Endodermal cell (in vitro differentiated cells): ENCODE results near the gene TNPO3. TPM values are rescaled to one million over a fixed set of nuclear protein-coding genes. Genes with fewer than 3 reads are reported as not detected.

Experiments
- DNase-seq: peaks from one replicate; pipeline ENCODE4 v3.0.0-alpha.2; 2017
- H3K27ac ChIP-seq: 2 replicates; pipeline ENCODE4 v1.5.1; 2013; ENCODE audit warnings: mild to moderate bottlenecking, low read depth, low read length, moderate library complexity
- H3K27me3 ChIP-seq: 2 replicates; pipeline ENCODE4 v1.6.1; 2013; ENCODE audit warnings: mild to moderate bottlenecking, low read length, moderate library complexity; ENCODE audit not compliant: insufficient read depth, control insufficient read depth, poor library complexity, severe bottlenecking
- H3K36me3 ChIP-seq: 2 replicates; pipeline ENCODE4 v1.7.0; 2013; ENCODE audit warnings: mild to moderate bottlenecking, low read length, moderate library complexity; ENCODE audit not compliant: control insufficient read depth, insufficient read depth
- H3K4me1 ChIP-seq: one replicate; pipeline ENCODE4 v1.7.0; 2013; ENCODE audit warnings: low read length; ENCODE audit not compliant: control insufficient read depth, insufficient read depth
- H3K4me3 ChIP-seq: 2 replicates; pipeline ENCODE4 v1.5.1; 2013; ENCODE audit warnings: mild to moderate bottlenecking, low read length, moderate library complexity
- H3K9ac ChIP-seq: 2 replicates; pipeline ENCODE4 v1.6.1; 2013; ENCODE audit warnings: mild to moderate bottlenecking, low read length, moderate library complexity; ENCODE audit not compliant: poor library complexity, severe bottlenecking; ENCODE audit errors: extremely low read depth
- H3K9me3 ChIP-seq: 2 replicates; pipeline ENCODE4 v1.6.1; 2013; ENCODE audit warnings: mild to moderate bottlenecking, low read length, moderate library complexity; ENCODE audit not compliant: control insufficient read depth
- H3K27ac Mint-ChIP-seq: 2 replicates; pipeline ENCODE4 v1.8.0; 2020; ENCODE audit warnings: mixed read lengths
- H3K27me3 Mint-ChIP-seq: 2 replicates; pipeline ENCODE4 v1.8.0; 2021; ENCODE audit warnings: mild to moderate bottlenecking, mixed read lengths; ENCODE audit not compliant: insufficient read depth
- H3K36me3 Mint-ChIP-seq: 2 replicates; pipeline ENCODE4 v1.8.0; 2020; ENCODE audit warnings: low read depth, mixed read lengths
- H3K4me1 Mint-ChIP-seq: 2 replicates; pipeline ENCODE4 v1.8.0; 2020; ENCODE audit warnings: mixed read lengths
- H3K4me3 Mint-ChIP-seq: 2 replicates; pipeline ENCODE4 v1.8.0; 2020; ENCODE audit warnings: mild to moderate bottlenecking, moderate library complexity, mixed read lengths
- H3K9me3 Mint-ChIP-seq: 2 replicates; pipeline ENCODE4 v1.8.0; 2020; ENCODE audit warnings: mild to moderate bottlenecking, mixed read lengths
- WGBS, 2 experiments: methylation state at CpG; one replicate each; pipeline versions ENCODE4 v1.1.5 to v1.1.7; 2013; ENCODE audit warnings: missing lambda C conversion rate in 2 of 2, mixed read lengths in 1 of 2; ENCODE audit not compliant: insufficient coverage in 1 of 2, insufficient read length in 1 of 2; 5-methylcytosine and 5-hydroxymethylcytosine counted together
- total RNA-seq, 2 donors: library from RNA; stranded (reverse); fragmentation: NEBNext Ultra II Directional in 1 of 2; extraction: Animal tissue kit (Norgen Biotek cat#: 25700) in 1 of 2; gene quantifications; 2 replicates in 1 of 2; 3 replicates in 1 of 2; pipeline ENCODE4 v1.2.1, GENCODE V29; 2021
- TF ChIP-seq, protein P1 (sequence below): fragments of 200-600 bp; sonication (generic); conservative IDR thresholded peaks from 2 replicates; pipeline ENCODE4 v1.5.0; 2021; ENCODE audit warnings: antibody characterized with exemption, mild to moderate bottlenecking

The TNPO3 gene
- total RNA-seq, 2 donors from 2014 or later: 68.0 to 73.1 TPM

DNA sequence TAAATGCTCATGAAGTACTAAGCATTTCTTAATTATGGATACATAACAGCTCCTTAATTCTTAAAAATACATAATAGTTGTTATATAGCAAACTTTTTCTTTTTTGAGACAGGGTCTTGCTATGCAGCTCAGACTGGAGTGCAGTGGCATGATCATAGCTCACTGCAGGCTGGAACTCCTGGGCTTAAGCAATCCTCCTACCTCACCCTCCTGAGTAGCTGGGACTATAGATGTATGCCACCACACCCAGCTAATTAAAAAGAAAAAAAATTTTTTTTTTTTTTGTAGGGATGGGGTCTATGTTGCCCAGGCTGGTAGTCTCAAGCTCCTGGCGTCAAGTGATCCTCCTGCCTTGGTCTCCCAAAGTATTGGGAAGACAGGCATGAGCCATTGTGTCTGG is 86.3 kb downstream of the TNPO3 start:
- Mint-ChIP-seq H3K4me1 (no peaks in the 10 kb centered on the region), H3K27me3 (no peaks in the 10 kb centered on the region), H3K36me3 (peaks cover 70% of the 10 kb centered on the region), H3K4me3 (no peak overlapping the region), H3K27ac (no peak overlapping the region), H3K9me3 (no peaks in the 10 kb centered on the region)
- H3K36me3 ChIP-seq: peaks cover 93% of the 10 kb centered on the region
- H3K9me3 ChIP-seq: no peaks in the 10 kb centered on the region
- H3K27me3 ChIP-seq: no peaks in the 10 kb centered on the region
- no peaks in the 10 kb centered on the region for H3K4me1 ChIP-seq
- WGBS, 2 experiments: 97 to 100% methylated on average over 1 of the region's 1 CpG
- TF ChIP-seq, protein P1, sequence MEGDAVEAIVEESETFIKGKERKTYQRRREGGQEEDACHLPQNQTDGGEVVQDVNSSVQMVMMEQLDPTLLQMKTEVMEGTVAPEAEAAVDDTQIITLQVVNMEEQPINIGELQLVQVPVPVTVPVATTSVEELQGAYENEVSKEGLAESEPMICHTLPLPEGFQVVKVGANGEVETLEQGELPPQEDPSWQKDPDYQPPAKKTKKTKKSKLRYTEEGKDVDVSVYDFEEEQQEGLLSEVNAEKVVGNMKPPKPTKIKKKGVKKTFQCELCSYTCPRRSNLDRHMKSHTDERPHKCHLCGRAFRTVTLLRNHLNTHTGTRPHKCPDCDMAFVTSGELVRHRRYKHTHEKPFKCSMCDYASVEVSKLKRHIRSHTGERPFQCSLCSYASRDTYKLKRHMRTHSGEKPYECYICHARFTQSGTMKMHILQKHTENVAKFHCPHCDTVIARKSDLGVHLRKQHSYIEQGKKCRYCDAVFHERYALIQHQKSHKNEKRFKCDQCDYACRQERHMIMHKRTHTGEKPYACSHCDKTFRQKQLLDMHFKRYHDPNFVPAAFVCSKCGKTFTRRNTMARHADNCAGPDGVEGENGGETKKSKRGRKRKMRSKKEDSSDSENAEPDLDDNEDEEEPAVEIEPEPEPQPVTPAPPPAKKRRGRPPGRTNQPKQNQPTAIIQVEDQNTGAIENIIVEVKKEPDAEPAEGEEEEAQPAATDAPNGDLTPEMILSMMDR: no peak
- no peak overlapping the region for H3K4me3 ChIP-seq
- no peak overlapping the region for H3K27ac ChIP-seq
- H3K9ac ChIP-seq: no peak overlapping the region
- no peak for DNase-seq

GRCh38 chr7:128963327-128963757 is 91.6 kb downstream of the TNPO3 start:
- H3K27ac Mint-ChIP-seq: no peak overlapping the region
- Histone ChIP-seq H3K27ac (no peak overlapping the region), H3K4me3 (no peak overlapping the region), H3K4me1 (no peaks in the 10 kb centered on the region), H3K27me3 (no peaks in the 10 kb centered on the region), H3K9me3 (no peaks in the 10 kb centered on the region), H3K9ac (no peak overlapping the region), H3K36me3 (peaks cover 84% of the 10 kb centered on the region)
- no peaks in the 10 kb centered on the region for H3K27me3 Mint-ChIP-seq
- 95% methylated on average over 1 of the region's 1 CpG; no CpG with 5 or more reads in 1 of the 2 experiments for WGBS, 2 experiments
- no peaks in the 10 kb centered on the region for H3K4me1 Mint-ChIP-seq
- H3K4me3 Mint-ChIP-seq: no peak overlapping the region
- peaks cover 73% of the 10 kb centered on the region for H3K36me3 Mint-ChIP-seq
- no peak for DNase-seq
- H3K9me3 Mint-ChIP-seq: no peaks in the 10 kb centered on the region
- TF ChIP-seq, protein P1: no peak

DNA sequence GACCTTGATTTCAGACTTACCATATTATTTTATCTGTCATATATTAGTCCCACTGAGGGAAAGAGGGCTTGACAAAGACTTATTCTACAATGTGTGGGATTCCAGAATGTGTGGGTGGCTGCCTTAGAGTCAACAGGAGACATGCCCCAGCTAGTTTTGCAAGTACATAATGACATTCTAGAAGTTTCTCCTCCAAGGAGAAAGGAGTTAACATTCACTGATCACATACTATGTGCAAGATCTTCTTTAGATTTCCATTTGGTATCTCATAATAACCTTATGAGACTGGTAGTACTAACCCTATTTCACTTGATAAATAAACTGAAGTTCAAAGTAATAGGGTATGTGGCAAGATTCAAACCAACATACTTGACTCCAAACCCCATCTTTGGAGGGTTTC is 92.0 kb downstream of the TNPO3 start:
- DNase-seq: no peak
- peaks cover 75% of the 10 kb centered on the region for H3K36me3 Mint-ChIP-seq
- TF ChIP-seq, protein P1: no peak
- Histone ChIP-seq H3K4me1 (no peaks in the 10 kb centered on the region), H3K9ac (no peak overlapping the region), H3K27ac (no peak overlapping the region), H3K27me3 (no peaks in the 10 kb centered on the region), H3K36me3 (peaks cover 81% of the 10 kb centered on the region), H3K4me3 (no peak overlapping the region), H3K9me3 (no peaks in the 10 kb centered on the region)
- no peaks in the 10 kb centered on the region for H3K27me3 Mint-ChIP-seq
- no peaks in the 10 kb centered on the region for H3K9me3 Mint-ChIP-seq
- H3K4me3 Mint-ChIP-seq: no peak overlapping the region
- no peaks in the 10 kb centered on the region for H3K4me1 Mint-ChIP-seq
- H3K27ac Mint-ChIP-seq: no peak overlapping the region
